ENCODE data around the gene PGPEP1. TPM values are rescaled to one million over a fixed set of nuclear protein-coding genes. Genes with fewer than 3 reads are reported as not detected.
"Not testable (repeated sequence)": the region's sequence is repeated elsewhere in the genome, so short reads cannot be mapped to it uniquely, and the experiment has no call there.

Gene PGPEP1
- total RNA-seq, 1 donor from 2014 or later: 32.1 TPM

GRCh38 chr19:18321734-18322102 lies 18.7 kb upstream of the PGPEP1 start:
- H3K9me3 Mint-ChIP-seq (ENCODE audit: unreplicated experiment): no peaks in the 10 kb centered on the region
- H3K36me3 Mint-ChIP-seq (ENCODE audit: low read depth, unreplicated experiment): peaks cover 4% of the 10 kb centered on the region
- DNase-seq (ENCODE audit: low spot score): no peak
- peak overlapping the region; percentile 89 for H3K4me3 Mint-ChIP-seq (ENCODE audit: unreplicated experiment)
- TF ChIP-seq CTCF (IDR thresholded peaks at IDR 0.05; ENCODE audit: unreplicated experiment): no peak
- peaks cover 3% of the 10 kb centered on the region for H3K27me3 Mint-ChIP-seq (ENCODE audit: unreplicated experiment)
- H3K4me1 Mint-ChIP-seq (ENCODE audit: unreplicated experiment): peaks cover 57% of the 10 kb centered on the region
- H3K27ac Mint-ChIP-seq (ENCODE audit: unreplicated experiment): peak overlapping the region; percentile 93

GRCh38 chr19:18322318-18322758 lies 18.1 kb upstream of the PGPEP1 start:
- Mint-ChIP-seq H3K9me3 (ENCODE audit: unreplicated experiment) (no peaks in the 10 kb centered on the region), H3K4me3 (ENCODE audit: unreplicated experiment) (peak overlapping the region; percentile 89), H3K27me3 (ENCODE audit: unreplicated experiment) (peaks cover 3% of the 10 kb centered on the region), H3K36me3 (ENCODE audit: low read depth, unreplicated experiment) (peaks cover 4% of the 10 kb centered on the region), H3K4me1 (ENCODE audit: unreplicated experiment) (peaks cover 57% of the 10 kb centered on the region), H3K27ac (ENCODE audit: unreplicated experiment) (peak overlapping the region; percentile 93)
- DNase-seq (ENCODE audit: low spot score): peak; percentile 59
- TF ChIP-seq CTCF (IDR thresholded peaks at IDR 0.05; ENCODE audit: unreplicated experiment): no peak

- no peak for TF ChIP-seq CTCF (IDR thresholded peaks at IDR 0.05; ENCODE audit: unreplicated experiment)
- peak within 1 kb of the TSS; percentile 89 for H3K4me3 Mint-ChIP-seq (ENCODE audit: unreplicated experiment)
- H3K27me3 Mint-ChIP-seq (ENCODE audit: unreplicated experiment): peaks cover 3% of the 10 kb centered on the region
- H3K36me3 Mint-ChIP-seq (ENCODE audit: low read depth, unreplicated experiment): peaks cover 4% of the 10 kb centered on the region
- H3K27ac Mint-ChIP-seq (ENCODE audit: unreplicated experiment): peak within 1 kb of the TSS; percentile 96
- DNase-seq (ENCODE audit: low spot score): peak; percentile 99
- no peaks in the 10 kb centered on the region for H3K9me3 Mint-ChIP-seq (ENCODE audit: unreplicated experiment)
- peaks cover 51% of the 10 kb centered on the region for H3K4me1 Mint-ChIP-seq (ENCODE audit: unreplicated experiment)
Observed at GRCh38 chr19:18322759-18323460, 17.5 kb upstream of the PGPEP1 start, which contains the start of gene LSM4. LSM4 (minus strand) TSS chr19:18323076; CDS start chr19:18323020, 56 bp downstream.

- DNase-seq (ENCODE audit: low spot score); H3K36me3 Mint-ChIP-seq (ENCODE audit: low read depth, unreplicated experiment); H3K27ac Mint-ChIP-seq (ENCODE audit: unreplicated experiment); H3K27me3 Mint-ChIP-seq (ENCODE audit: unreplicated experiment); H3K9me3 Mint-ChIP-seq (ENCODE audit: unreplicated experiment); H3K4me3 Mint-ChIP-seq (ENCODE audit: unreplicated experiment): not testable (repeated sequence)
- peaks cover 44% of the 10 kb centered on the region for H3K4me1 Mint-ChIP-seq (ENCODE audit: unreplicated experiment)
Observed at GRCh38 chr19:18324373-18324731, 16.0 kb upstream of the PGPEP1 start.

GRCh38 chr19:18326772-18327171 lies 13.6 kb upstream of the PGPEP1 start:
- Mint-ChIP-seq H3K4me1 (ENCODE audit: unreplicated experiment) (peaks cover 20% of the 10 kb centered on the region), H3K4me3 (ENCODE audit: unreplicated experiment) (no peak overlapping the region), H3K36me3 (ENCODE audit: low read depth, unreplicated experiment) (peaks cover 4% of the 10 kb centered on the region), H3K27me3 (ENCODE audit: unreplicated experiment) (peaks cover 3% of the 10 kb centered on the region), H3K9me3 (ENCODE audit: unreplicated experiment) (no peaks in the 10 kb centered on the region), H3K27ac (ENCODE audit: unreplicated experiment) (no peak overlapping the region)
- TF ChIP-seq CTCF (IDR thresholded peaks at IDR 0.05; ENCODE audit: unreplicated experiment): no peak
- no peak for DNase-seq (ENCODE audit: low spot score)
